ENCODE measurements around the gene GRHL1.
A peak's percentile ranks its signal among the peaks of the same experiment; 100 is the strongest.

GRHL1 gene

GRCh38 chr2:9983401-9984216 lies 32.1 kb downstream of the GRHL1 start:
- no peak for TF ChIP-seq CTCF (IDR thresholded peaks at IDR 0.05; ENCODE audit: insufficient read depth, low read depth, low read length, missing control alignments)
- DNase-seq (ENCODE audit: low read depth) = no peak
- H3K4me3 ChIP-seq (ENCODE audit: low read length) = no peak overlapping the region

- peak; percentile 55 for TF ChIP-seq CTCF (IDR thresholded peaks at IDR 0.05; ENCODE audit: insufficient read depth, low read depth, low read length, missing control alignments)
- H3K4me3 ChIP-seq (ENCODE audit: low read length) = no peak overlapping the region
- peak; percentile 42 for DNase-seq (ENCODE audit: low read depth)
These were observed 32.8 kb downstream of the GRHL1 start for GRCh38 chr2:9984217-9984739.

GRCh38 chr2:9984871-9985480 lies 33.5 kb downstream of the GRHL1 start:
- no peak for TF ChIP-seq CTCF (IDR thresholded peaks at IDR 0.05; ENCODE audit: insufficient read depth, low read depth, low read length, missing control alignments)
- no peak overlapping the region for H3K4me3 ChIP-seq (ENCODE audit: low read length)
- no peak for DNase-seq (ENCODE audit: low read depth)

GRCh38 chr2:9985531-9986328 lies 34.2 kb downstream of the GRHL1 start:
- DNase-seq (ENCODE audit: low read depth) = no peak
- H3K4me3 ChIP-seq (ENCODE audit: low read length) = no peak overlapping the region
- no peak for TF ChIP-seq CTCF (IDR thresholded peaks at IDR 0.05; ENCODE audit: insufficient read depth, low read depth, low read length, missing control alignments)

- no peak overlapping the region for H3K4me3 ChIP-seq (ENCODE audit: low read length)
- TF ChIP-seq CTCF (IDR thresholded peaks at IDR 0.05; ENCODE audit: insufficient read depth, low read depth, low read length, missing control alignments) = no peak
- no peak for DNase-seq (ENCODE audit: low read depth)
These were observed 36.8 kb downstream of the GRHL1 start for GRCh38 chr2:9988320-9988719.

GRCh38 chr2:9990736-9991135 lies 39.2 kb downstream of the GRHL1 start:
- TF ChIP-seq CTCF (IDR thresholded peaks at IDR 0.05; ENCODE audit: insufficient read depth, low read depth, low read length, missing control alignments) = no peak
- no peak for DNase-seq (ENCODE audit: low read depth)
- no peak overlapping the region for H3K4me3 ChIP-seq (ENCODE audit: low read length)
